CD4-positive, alpha-beta T cell (primary cell): ENCODE measurements around the gene ABHD17A. TPM values are rescaled to one million over a fixed set of nuclear protein-coding genes. Genes with fewer than 3 reads are reported as not detected.
"Not testable (repeated sequence)": the region's sequence is repeated elsewhere in the genome, so short reads cannot be mapped to it uniquely, and the experiment has no call there.

Experiments
- ATAC-seq: fragments of 200-7000 bp; cut with Tn5 transposase; one replicate; pipeline ENCODE4 v1.10.0; 2022; ENCODE audit warnings: mild to moderate bottlenecking; ENCODE audit not compliant: poor library complexity
- CTCF ChIA-PET: fragments of 350-600 bp; sonication (Branson Sonifier 250); formaldehyde crosslinking; loops from one replicate; lab custom pipeline; 2021; ENCODE audit warnings: antibody characterized with exemption, inconsistent platforms; lab: Charles Lee
- POLR2A ChIA-PET: fragments of 350-600 bp; sonication (Branson Sonifier 250); formaldehyde crosslinking; loops from one replicate; lab custom pipeline; 2021; ENCODE audit warnings: antibody characterized with exemption, inconsistent platforms; lab: Charles Lee
- DNase-seq, 14 experiments: peaks; one replicate each; pipeline ENCODE4 v3.0.0-alpha.2; 2013 to 2020; ENCODE audit warnings: mixed read lengths in 2 of 14
- H3K27ac ChIP-seq, 2 donors: one replicate each; pipeline versions ENCODE4 v1.5.1 to v1.7.0; 2013; ENCODE audit warnings: low read length in 2 of 2, low read depth in 1 of 2, mild to moderate bottlenecking in 1 of 2
- H3K27me3 ChIP-seq, 2 experiments: 1 replicate in 1 of 2; 2 replicates in 1 of 2; pipeline versions ENCODE4 v1.6.1 to v1.7.0; 2013; ENCODE audit warnings: low read length in 2 of 2, control low read depth in 1 of 2, mild to moderate bottlenecking in 1 of 2, moderate library complexity in 1 of 2; ENCODE audit not compliant: insufficient read depth in 2 of 2, control insufficient read depth in 1 of 2
- H3K36me3 ChIP-seq: one replicate; pipeline ENCODE4 v1.6.1; 2013; ENCODE audit warnings: low read length, control low read depth; ENCODE audit not compliant: insufficient read depth
- H3K4me1 ChIP-seq: one replicate; pipeline ENCODE4 v1.6.1; 2013; ENCODE audit warnings: low read length, control low read depth; ENCODE audit not compliant: insufficient read depth
- H3K4me3 ChIP-seq: one replicate; pipeline ENCODE4 v1.5.1; 2013; ENCODE audit warnings: mild to moderate bottlenecking, low read length, moderate library complexity
- H3K9me3 ChIP-seq, 2 experiments: 1 replicate in 1 of 2; 2 replicates in 1 of 2; pipeline versions ENCODE4 v1.6.1 to v1.7.0; 2013; ENCODE audit warnings: low read length in 2 of 2, mild to moderate bottlenecking in 2 of 2, control low read depth in 1 of 2, moderate library complexity in 1 of 2; ENCODE audit not compliant: control insufficient read depth in 1 of 2, insufficient read depth in 1 of 2
- H3K27ac Mint-ChIP-seq: one replicate; pipeline ENCODE4 v1.8.0; 2020; ENCODE audit warnings: mixed read lengths
- H3K27me3 Mint-ChIP-seq: one replicate; pipeline ENCODE4 v1.8.0; 2021; ENCODE audit warnings: mixed read lengths
- H3K36me3 Mint-ChIP-seq: one replicate; pipeline ENCODE4 v1.8.0; 2021; ENCODE audit warnings: low read depth, mixed read lengths
- H3K4me1 Mint-ChIP-seq: one replicate; pipeline ENCODE4 v1.8.0; 2021; ENCODE audit warnings: low read depth, mixed read lengths
- H3K4me3 Mint-ChIP-seq: one replicate; pipeline ENCODE4 v1.8.0; 2020; ENCODE audit warnings: mild to moderate bottlenecking, mixed read lengths
- H3K9me3 Mint-ChIP-seq: one replicate; pipeline ENCODE4 v1.8.0; 2020; ENCODE audit warnings: mixed read lengths
- CTCF ChIP-seq: fragments of 200-600 bp; IDR thresholded peaks from one replicate; pipeline ENCODE4 v1.8.0; 2022; ENCODE audit warnings: antibody characterized with exemption, mild to moderate bottlenecking
- intact Hi-C, 2 experiments: fragments of 100-400 bp; cut with DNase I in 1 of 2; cut with micrococcal nuclease in 1 of 2; formaldehyde crosslinking; loops; one replicate each; pipeline versions ENCODE4 v1.15.1 to v1.9.0; 2023 to 2025; cut with DNase I, micrococcal nuclease
- total RNA-seq, 174 experiments: library from RNA in 2 of 174; stranded (reverse) in 2 of 174; gene quantifications; one replicate each; pipeline ENCODE4 v1.2.3 and lab custom pipeline; 2021 to 2026

Gene ABHD17A
- total RNA-seq, 2 experiments from 2014 or later = 156 to 172 TPM

- Mint-ChIP-seq H3K4me1 (peaks cover 11% of the 10 kb centered on the region), H3K36me3 (peaks cover 4% of the 10 kb centered on the region), H3K27me3 (no peaks in the 10 kb centered on the region), H3K4me3 (no peak overlapping the region), H3K9me3 (no peaks in the 10 kb centered on the region), H3K27ac (no peak overlapping the region)
- H3K9me3 ChIP-seq = no peaks in the 10 kb centered on the region
- no peaks in the 10 kb centered on the region for H3K27me3 ChIP-seq
- H3K36me3 ChIP-seq = no peaks in the 10 kb centered on the region
- ChIA-PET POLR2A (no interaction called here), CTCF (no interaction called here)
- DNase-seq (no peak), ATAC-seq (no peak)
- TF ChIP-seq CTCF = no peak
- intact Hi-C loops = no loop called here
- H3K4me1 ChIP-seq = peaks cover 11% of the 10 kb centered on the region
- no peak overlapping the region for H3K27ac ChIP-seq
- H3K4me3 ChIP-seq = no peak overlapping the region
Measured at GRCh38 chr19:1889907-1890306, 4.6 kb upstream of the ABHD17A start.

- intact Hi-C loops = no loop called here
- ChIA-PET POLR2A (interaction anchor here (1.0 kb wide), 1 partner anchor 12 kb away, joined by 3 read pairs; no protein-coding TSS in a partner anchor), CTCF (no interaction called here)
- Mint-ChIP-seq H3K9me3 (no peaks in the 10 kb centered on the region), H3K27me3 (no peaks in the 10 kb centered on the region), H3K4me1 (peaks cover 25% of the 10 kb centered on the region), H3K27ac (no peak overlapping the region), H3K36me3 (peaks cover 18% of the 10 kb centered on the region), H3K4me3 (no peak overlapping the region)
- no peak overlapping the region for H3K4me3 ChIP-seq
- peaks cover 18% of the 10 kb centered on the region for H3K4me1 ChIP-seq
- H3K9me3 ChIP-seq = no peaks in the 10 kb centered on the region
- no peaks in the 10 kb centered on the region for H3K27me3 ChIP-seq
- H3K27ac ChIP-seq = no peak overlapping the region
- ATAC-seq (no peak), DNase-seq (no peak)
- no peaks in the 10 kb centered on the region for H3K36me3 ChIP-seq
- TF ChIP-seq CTCF = no peak
Measured at GRCh38 chr19:1888385-1888784, 3.1 kb upstream of the ABHD17A start.

- intact Hi-C loops, CTCF ChIA-PET, H3K9me3 ChIP-seq, H3K27me3 ChIP-seq, H3K27ac ChIP-seq, H3K4me3 ChIP-seq, ATAC-seq, H3K27me3 Mint-ChIP-seq, H3K4me3 Mint-ChIP-seq, H3K36me3 ChIP-seq, DNase-seq, H3K9me3 Mint-ChIP-seq: not testable (repeated sequence)
- peaks cover 36% of the 10 kb centered on the region for H3K4me1 ChIP-seq
- POLR2A ChIA-PET = interaction anchor here (3.0 kb wide), 1 partner anchor 10 kb away, joined by 29 read pairs; no protein-coding TSS in a partner anchor
- Mint-ChIP-seq H3K27ac (peak overlapping the region; percentile 100), H3K36me3 (peaks cover 29% of the 10 kb centered on the region), H3K4me1 (peaks cover 40% of the 10 kb centered on the region)
Measured at GRCh38 chr19:1886360-1886759, 1.1 kb upstream of the ABHD17A start.
